ENCODE measurements around the gene KIF3B.
"Not testable (repeated sequence)": the region's sequence is repeated elsewhere in the genome, so short reads cannot be mapped to it uniquely, and the experiment has no call there.

KIF3B gene

DNA sequence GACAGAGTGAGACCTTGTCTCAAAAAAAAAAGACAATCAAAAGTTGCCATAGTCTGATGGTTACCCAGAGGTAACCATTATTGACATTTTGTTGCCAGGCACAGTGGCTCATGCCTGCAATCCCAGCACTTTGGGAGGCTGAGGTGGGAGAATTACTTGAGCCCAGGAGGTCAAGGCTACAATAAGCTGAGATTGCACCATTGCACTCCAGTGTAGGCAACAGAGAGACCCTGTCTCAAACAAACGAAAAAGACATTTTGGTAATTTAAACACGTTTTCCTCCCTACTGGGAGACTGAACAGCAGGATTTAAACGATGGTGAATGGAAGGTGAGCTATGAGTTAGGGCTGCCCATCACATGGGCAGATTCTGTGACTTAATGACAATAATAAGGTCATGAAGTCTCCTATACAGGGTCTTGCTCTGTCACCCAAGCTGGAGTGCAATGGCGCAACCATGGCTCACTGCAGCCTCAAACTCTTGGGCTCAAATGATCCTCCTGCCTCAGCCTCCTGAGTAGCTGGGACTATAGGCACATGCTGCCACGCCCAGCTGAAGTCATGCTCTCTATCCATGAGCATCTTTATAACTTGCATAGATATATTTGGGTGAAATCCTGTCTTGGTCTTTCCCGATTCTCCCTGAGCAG is 76.5 kb downstream of the KIF3B start:
- Histone ChIP-seq H3K27ac (ENCODE audit: low read depth, low read length) (no peak overlapping the region), H3K4me1 (ENCODE audit: insufficient read depth, low read length) (peaks cover 22% of the 10 kb centered on the region), H3K9me3 (ENCODE audit: low read length) (no peaks in the 10 kb centered on the region), H3K36me3 (ENCODE audit: insufficient read depth, low read length) (no peaks in the 10 kb centered on the region), H3K9ac (ENCODE audit: low read length) (no peak overlapping the region), H3K27me3 (ENCODE audit: control insufficient read depth in 1 of 2, insufficient read depth in 2 of 2, low read length in 2 of 2) (no peaks in the 10 kb centered on the region), H3K4me3 (ENCODE audit: low read depth in 1 of 2, low read length in 2 of 2) (no peak overlapping the region)

- Histone ChIP-seq H3K9ac (ENCODE audit: low read length) (no peak overlapping the region), H3K36me3 (ENCODE audit: insufficient read depth, low read length) (no peaks in the 10 kb centered on the region), H3K4me3 (ENCODE audit: low read depth in 1 of 2, low read length in 2 of 2) (no peak overlapping the region), H3K4me1 (ENCODE audit: insufficient read depth, low read length) (peaks cover 23% of the 10 kb centered on the region), H3K27ac (ENCODE audit: low read depth, low read length) (no peak overlapping the region), H3K27me3 (ENCODE audit: control insufficient read depth in 1 of 2, insufficient read depth in 2 of 2, low read length in 2 of 2) (no peaks in the 10 kb centered on the region), H3K9me3 (ENCODE audit: low read length) (no peaks in the 10 kb centered on the region)
Measured at GRCh38 chr20:32354592-32355416, 77.4 kb downstream of the KIF3B start.

DNA sequence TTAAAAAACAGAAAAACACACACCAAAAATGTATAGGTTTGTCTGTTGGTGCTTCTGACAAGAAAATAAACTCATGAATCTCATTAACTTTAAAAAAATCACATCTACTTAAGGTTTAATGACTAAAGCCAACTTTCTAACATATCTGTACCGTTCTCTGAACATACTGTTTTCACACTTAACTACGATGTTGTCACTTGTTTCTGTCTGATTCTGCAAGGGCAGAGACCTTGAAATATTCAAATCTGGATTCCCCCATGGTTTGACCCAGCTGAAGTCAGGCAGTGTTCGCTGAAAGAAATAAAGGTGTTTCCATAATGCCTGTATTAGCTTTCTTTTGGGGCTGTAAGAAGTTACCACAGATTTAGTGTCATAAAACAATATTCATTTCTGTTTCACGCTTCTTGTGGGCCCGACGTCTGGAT is 78.0 kb downstream of the KIF3B start:
- Histone ChIP-seq H3K9ac (ENCODE audit: low read length) (no peak overlapping the region), H3K27ac (ENCODE audit: low read depth, low read length) (peak overlapping the region; percentile 2), H3K36me3 (ENCODE audit: insufficient read depth, low read length) (no peaks in the 10 kb centered on the region), H3K9me3 (ENCODE audit: low read length) (no peaks in the 10 kb centered on the region), H3K4me1 (ENCODE audit: insufficient read depth, low read length) (peaks cover 30% of the 10 kb centered on the region), H3K4me3 (ENCODE audit: low read depth in 1 of 2, low read length in 2 of 2) (no peak overlapping the region), H3K27me3 (ENCODE audit: control insufficient read depth in 1 of 2, insufficient read depth in 2 of 2, low read length in 2 of 2) (no peaks in the 10 kb centered on the region)

GRCh38 chr20:32355907-32356621 is 78.6 kb downstream of the KIF3B start:
- H3K4me3 ChIP-seq (ENCODE audit: low read depth in 1 of 2, low read length in 2 of 2); H3K9ac ChIP-seq (ENCODE audit: low read length); H3K36me3 ChIP-seq (ENCODE audit: insufficient read depth, low read length); H3K27me3 ChIP-seq (ENCODE audit: control insufficient read depth in 1 of 2, insufficient read depth in 2 of 2, low read length in 2 of 2); H3K9me3 ChIP-seq (ENCODE audit: low read length): not testable (repeated sequence)
- peak overlapping the region; percentile 2 for H3K27ac ChIP-seq (ENCODE audit: low read depth, low read length)
- H3K4me1 ChIP-seq (ENCODE audit: insufficient read depth, low read length): peaks cover 31% of the 10 kb centered on the region

- peak overlapping the region; percentile 74 to 81 for H3K4me3 ChIP-seq (ENCODE audit: low read depth in 1 of 2, low read length in 2 of 2)
- no peaks in the 10 kb centered on the region for H3K36me3 ChIP-seq (ENCODE audit: insufficient read depth, low read length)
- peak overlapping the region; percentile 98 for H3K27ac ChIP-seq (ENCODE audit: low read depth, low read length)
- no peaks in the 10 kb centered on the region for H3K9me3 ChIP-seq (ENCODE audit: low read length)
- H3K27me3 ChIP-seq (ENCODE audit: control insufficient read depth in 1 of 2, insufficient read depth in 2 of 2, low read length in 2 of 2): no peaks in the 10 kb centered on the region
- peaks cover 31% of the 10 kb centered on the region for H3K4me1 ChIP-seq (ENCODE audit: insufficient read depth, low read length)
- H3K9ac ChIP-seq (ENCODE audit: low read length): peak overlapping the region; percentile 84
Measured at GRCh38 chr20:32356622-32357374, 79.3 kb downstream of the KIF3B start.

GRCh38 chr20:32357375-32357868 is 80.0 kb downstream of the KIF3B start:
- Histone ChIP-seq H3K4me1 (ENCODE audit: insufficient read depth, low read length) (peaks cover 33% of the 10 kb centered on the region), H3K9ac (ENCODE audit: low read length) (peak overlapping the region; percentile 84), H3K4me3 (ENCODE audit: low read depth in 1 of 2, low read length in 2 of 2) (peak overlapping the region; percentile 74 to 81), H3K27ac (ENCODE audit: low read depth, low read length) (peak overlapping the region; percentile 98), H3K36me3 (ENCODE audit: insufficient read depth, low read length) (no peaks in the 10 kb centered on the region), H3K27me3 (ENCODE audit: control insufficient read depth in 1 of 2, insufficient read depth in 2 of 2, low read length in 2 of 2) (no peaks in the 10 kb centered on the region), H3K9me3 (ENCODE audit: low read length) (no peaks in the 10 kb centered on the region)

DNA sequence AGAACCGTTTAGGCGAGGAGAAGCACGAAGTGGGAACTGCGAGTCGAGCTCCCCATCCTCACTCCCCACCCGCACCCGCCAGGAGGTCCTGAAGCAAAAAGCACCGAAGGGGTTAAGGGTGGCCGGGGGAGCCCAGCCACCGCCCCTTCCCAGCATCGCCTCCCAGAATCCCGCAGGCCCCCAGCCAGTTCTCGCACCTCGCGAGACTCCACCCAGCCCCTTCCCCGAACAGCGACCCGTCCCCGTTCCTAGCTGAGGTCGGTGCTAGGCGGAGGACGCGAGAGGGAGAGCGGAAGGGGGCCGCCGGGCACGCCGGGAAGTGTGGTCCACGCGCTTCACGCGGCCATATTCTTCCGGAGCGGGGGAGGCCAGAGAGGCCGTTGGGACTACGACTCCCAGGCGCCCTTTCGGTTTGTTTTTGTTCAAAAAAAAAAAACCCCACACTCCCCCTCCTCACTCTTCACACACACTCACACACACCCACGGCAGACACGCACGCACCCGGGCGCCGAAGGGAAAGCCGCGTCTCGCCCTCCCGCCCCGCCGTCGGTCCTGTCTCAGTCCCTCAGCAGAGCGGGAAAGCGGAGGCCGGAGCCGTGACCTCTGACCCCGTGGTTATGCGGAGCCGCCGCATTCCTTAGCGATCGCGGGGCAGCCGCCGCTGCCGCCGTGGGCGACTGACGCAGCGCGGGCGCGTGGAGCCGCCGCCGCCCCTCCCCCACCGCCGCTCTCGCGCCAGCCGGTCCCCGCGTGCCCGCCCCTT is 80.6 kb downstream of the KIF3B start, which contains the start of gene ASXL1:
ASXL1 (plus strand) TSS at position 463 of the 763 bp plus-strand sequence. CDS start 445 bp downstream, outside the sequence.
- no peaks in the 10 kb centered on the region for H3K36me3 ChIP-seq (ENCODE audit: insufficient read depth, low read length)
- H3K4me3 ChIP-seq (ENCODE audit: low read depth in 1 of 2, low read length in 2 of 2): peak within 1 kb of the TSS; percentile 81 to 90
- H3K27me3 ChIP-seq (ENCODE audit: control insufficient read depth in 1 of 2, insufficient read depth in 2 of 2, low read length in 2 of 2): no peaks in the 10 kb centered on the region
- peak within 1 kb of the TSS; percentile 98 for H3K27ac ChIP-seq (ENCODE audit: low read depth, low read length)
- H3K4me1 ChIP-seq (ENCODE audit: insufficient read depth, low read length): peaks cover 39% of the 10 kb centered on the region
- no peaks in the 10 kb centered on the region for H3K9me3 ChIP-seq (ENCODE audit: low read length)
- peak within 1 kb of the TSS; percentile 84 for H3K9ac ChIP-seq (ENCODE audit: low read length)

GRCh38 chr20:32358632-32358882 is 81.1 kb downstream of the KIF3B start:
- H3K36me3 ChIP-seq (ENCODE audit: insufficient read depth, low read length): no peaks in the 10 kb centered on the region
- peak overlapping the region in 1 of 2 donors; percentile 61 for H3K4me3 ChIP-seq (ENCODE audit: low read depth in 1 of 2, low read length in 2 of 2)
- peaks cover 43% of the 10 kb centered on the region for H3K4me1 ChIP-seq (ENCODE audit: insufficient read depth, low read length)
- no peaks in the 10 kb centered on the region for H3K9me3 ChIP-seq (ENCODE audit: low read length)
- peak overlapping the region; percentile 96 for H3K27ac ChIP-seq (ENCODE audit: low read depth, low read length)
- H3K9ac ChIP-seq (ENCODE audit: low read length): no peak overlapping the region
- H3K27me3 ChIP-seq (ENCODE audit: control insufficient read depth in 1 of 2, insufficient read depth in 2 of 2, low read length in 2 of 2): no peaks in the 10 kb centered on the region

DNA sequence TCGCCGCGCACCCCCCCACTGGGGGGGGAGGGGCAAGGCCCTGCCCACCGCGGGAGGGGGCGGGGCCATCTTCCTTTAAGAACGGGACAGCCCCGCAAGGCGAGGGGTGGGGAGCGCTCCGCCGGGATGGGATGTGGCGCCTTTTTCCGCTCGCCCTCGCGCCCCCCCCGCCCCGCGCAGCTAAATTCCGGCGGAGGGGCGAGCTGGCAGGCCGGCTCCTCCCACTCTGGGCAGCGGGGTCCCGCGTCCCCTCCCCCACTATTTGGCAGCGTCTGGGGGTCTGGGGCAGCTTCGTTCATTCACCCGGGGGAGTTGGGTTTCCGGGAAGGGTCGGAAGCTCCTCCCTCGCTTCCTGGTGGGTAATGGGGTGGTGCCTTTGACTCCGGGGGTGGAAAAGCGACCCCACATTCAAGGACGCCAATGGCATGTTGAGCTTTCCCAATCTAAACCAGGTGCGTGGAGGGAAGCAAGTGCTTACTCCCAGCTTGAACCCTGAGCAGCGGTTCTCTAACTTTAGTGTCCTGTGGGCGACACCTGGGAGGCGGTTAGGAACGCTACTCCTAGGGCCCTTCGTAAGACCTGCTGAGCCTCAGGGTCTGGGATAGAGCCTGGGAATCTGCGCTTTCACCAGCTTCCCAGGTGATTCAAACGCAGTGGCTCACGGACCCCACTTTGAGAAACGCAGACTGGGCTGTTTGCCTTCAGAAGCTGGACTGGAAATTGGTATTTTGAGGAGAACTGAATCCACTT is 81.6 kb downstream of the KIF3B start:
- H3K27ac ChIP-seq (ENCODE audit: low read depth, low read length): peak overlapping the region; percentile 96
- peak overlapping the region; percentile 52 for H3K9ac ChIP-seq (ENCODE audit: low read length)
- H3K27me3 ChIP-seq (ENCODE audit: control insufficient read depth in 1 of 2, insufficient read depth in 2 of 2, low read length in 2 of 2): no peaks in the 10 kb centered on the region
- H3K4me3 ChIP-seq (ENCODE audit: low read depth in 1 of 2, low read length in 2 of 2): peak overlapping the region; percentile 61 to 90
- H3K36me3 ChIP-seq (ENCODE audit: insufficient read depth, low read length): no peaks in the 10 kb centered on the region
- H3K4me1 ChIP-seq (ENCODE audit: insufficient read depth, low read length): peaks cover 47% of the 10 kb centered on the region
- no peaks in the 10 kb centered on the region for H3K9me3 ChIP-seq (ENCODE audit: low read length)
